Measurements from ENCODE around the gene PCGF2. TPM values are rescaled to one million over a fixed set of nuclear protein-coding genes. Genes with fewer than 3 reads are reported as not detected.

Gene PCGF2
- total RNA-seq, 1 experiment from 2014 or later = 43.9 TPM

GRCh38 chr17:38740044-38740443 lies 8.1 kb downstream of the PCGF2 start:
- ChIA-PET CTCF (no interaction called here), POLR2A (no interaction called here)
- TF ChIP-seq SIN3A (IDR thresholded peaks at IDR 0.05; ENCODE audit: borderline replicate concordance, insufficient read depth, low read depth, low read length) (no peak), TCF7L2 (IDR thresholded peaks at IDR 0.05; ENCODE audit: low read depth, low read length) (no peak), CTCF (IDR thresholded peaks at IDR 0.05) (no peak), REST (IDR thresholded peaks at IDR 0.05; ENCODE audit: insufficient read depth in 1 of 2, low read depth in 2 of 2, low read length in 1 of 2) (no peak), POLR2AphosphoS5 (IDR thresholded peaks at IDR 0.05; ENCODE audit: low read depth, low read length) (no peak)
- DNase-seq (ENCODE audit: low read depth, low spot score) (no peak), ATAC-seq (no peak)
- H3K9me3 ChIP-seq (ENCODE audit: control insufficient read depth, insufficient read depth, low read depth, low read length) = no peaks in the 10 kb centered on the region
- H3K27ac ChIP-seq (ENCODE audit: low read length) = no peak overlapping the region
- no peaks in the 10 kb centered on the region for H3K27me3 ChIP-seq (ENCODE audit: control insufficient read depth, insufficient read depth, low read length)
- H3K4me1 ChIP-seq (ENCODE audit: control insufficient read depth, insufficient read depth, low read length) = peaks cover 27% of the 10 kb centered on the region
- intact Hi-C loops (cut with micrococcal nuclease; ENCODE audit: unreplicated experiment) (no loop called here), in situ Hi-C loops (cut with HindIII; ENCODE audit: low pct_unique_long_range_greater_than_20kb, low sequenced_read_pairs) (no loop called here)
- no TSS peak for BruUV-seq (replicated peaks)
- H3K36me3 ChIP-seq (ENCODE audit: control insufficient read depth, insufficient read depth, low read length) = no peaks in the 10 kb centered on the region; the same call in 1 of the 2 replicates
- H3K4me3 ChIP-seq (ENCODE audit: low read depth in 2 of 2, low read length in 2 of 2) = no peak overlapping the region

- Histone ChIP-seq H3K4me3 (ENCODE audit: low read depth in 2 of 2, low read length in 2 of 2) (no peak overlapping the region), H3K4me1 (ENCODE audit: control insufficient read depth, insufficient read depth, low read length) (peaks cover 31% of the 10 kb centered on the region), H3K36me3 (ENCODE audit: control insufficient read depth, insufficient read depth, low read length) (no peaks in the 10 kb centered on the region; the same call in 1 of the 2 replicates), H3K9me3 (ENCODE audit: control insufficient read depth, insufficient read depth, low read depth, low read length) (no peaks in the 10 kb centered on the region), H3K27ac (ENCODE audit: low read length) (no peak overlapping the region), H3K27me3 (ENCODE audit: control insufficient read depth, insufficient read depth, low read length) (no peaks in the 10 kb centered on the region)
- ChIA-PET CTCF (interaction anchor here (0.5 kb wide), 1 partner anchor 226 kb away, joined by 4 read pairs; no protein-coding TSS in a partner anchor), POLR2A (no interaction called here)
- ATAC-seq (no peak), DNase-seq (ENCODE audit: low read depth, low spot score) (no peak)
- intact Hi-C loops (cut with micrococcal nuclease; ENCODE audit: unreplicated experiment) = no loop called here
- BruUV-seq (replicated peaks) = no TSS peak
- TF ChIP-seq REST (IDR thresholded peaks at IDR 0.05; ENCODE audit: insufficient read depth in 1 of 2, low read depth in 2 of 2, low read length in 1 of 2) (no peak), SIN3A (IDR thresholded peaks at IDR 0.05; ENCODE audit: borderline replicate concordance, insufficient read depth, low read depth, low read length) (no peak)
- in situ Hi-C loops (cut with HindIII; ENCODE audit: low pct_unique_long_range_greater_than_20kb, low sequenced_read_pairs) = no loop called here
Measured at GRCh38 chr17:38739305-38739704, 8.8 kb downstream of the PCGF2 start.
